Measurements from ENCODE around the gene FAM107A.

Gene FAM107A

GRCh38 chr3:58606693-58607092 is 29.5 kb upstream of the FAM107A start:
- intact Hi-C loops (cut with DNase I; ENCODE audit: low total_unique reads), result no loop called here
- Histone ChIP-seq H3K4me3 (no peak overlapping the region), H3K36me3 (no peaks in the 10 kb centered on the region), H3K9me3 (no peaks in the 10 kb centered on the region), H3K27me3 (peaks cover 0 to 7% of the 10 kb centered on the region in 2 donors), H3K27ac (no peak overlapping the region), H3K4me1 (no peaks in the 10 kb centered on the region)
- no peak for DNase-seq
- no peak for TF ChIP-seq CTCF (IDR thresholded peaks at IDR 0.05)

- Histone ChIP-seq H3K4me3 (no peak overlapping the region), H3K36me3 (no peaks in the 10 kb centered on the region), H3K9me3 (no peaks in the 10 kb centered on the region), H3K27me3 (peaks cover 0 to 7% of the 10 kb centered on the region in 2 donors), H3K27ac (no peak overlapping the region), H3K4me1 (no peaks in the 10 kb centered on the region)
- TF ChIP-seq CTCF (IDR thresholded peaks at IDR 0.05), result no peak
- intact Hi-C loops (cut with DNase I; ENCODE audit: low total_unique reads), result no loop called here
- DNase-seq, result no peak
Observed at GRCh38 chr3:58604031-58604430, 26.8 kb upstream of the FAM107A start.

DNA sequence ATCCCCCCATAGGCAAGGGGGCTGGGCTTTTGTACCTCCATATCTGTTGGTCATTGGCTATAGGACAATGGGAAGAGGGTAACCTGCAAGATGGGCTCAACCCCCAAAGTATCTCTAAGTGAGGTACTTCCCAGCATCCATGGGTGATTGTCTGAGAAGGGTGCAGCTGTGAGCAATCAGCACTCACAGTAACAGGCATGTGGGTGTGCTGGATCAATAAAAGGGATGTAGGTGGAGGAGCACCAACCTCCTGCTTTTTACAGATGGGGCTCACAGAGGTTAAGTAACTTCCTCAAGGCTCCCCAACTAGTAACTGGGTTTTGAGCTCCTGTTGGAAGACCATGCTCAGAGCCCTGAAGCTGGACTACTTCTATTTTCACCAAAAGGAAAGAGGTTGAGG is 26.4 kb upstream of the FAM107A start:
- TF ChIP-seq CTCF (IDR thresholded peaks at IDR 0.05), result no peak
- intact Hi-C loops (cut with DNase I; ENCODE audit: low total_unique reads), result no loop called here
- Histone ChIP-seq H3K27ac (no peak overlapping the region), H3K27me3 (peaks cover 0 to 7% of the 10 kb centered on the region in 2 donors), H3K4me1 (no peaks in the 10 kb centered on the region), H3K36me3 (no peaks in the 10 kb centered on the region), H3K9me3 (no peaks in the 10 kb centered on the region), H3K4me3 (no peak overlapping the region)
- DNase-seq, result no peak

- Histone ChIP-seq H3K27me3 (no peaks in the 10 kb centered on the region), H3K4me1 (no peaks in the 10 kb centered on the region), H3K27ac (no peak overlapping the region), H3K4me3 (no peak overlapping the region), H3K36me3 (no peaks in the 10 kb centered on the region), H3K9me3 (no peaks in the 10 kb centered on the region)
- intact Hi-C loops (cut with DNase I; ENCODE audit: low total_unique reads), result no loop called here
- no peak for DNase-seq
- no peak for TF ChIP-seq CTCF (IDR thresholded peaks at IDR 0.05)
Observed at GRCh38 chr3:58597770-58598310, 20.6 kb upstream of the FAM107A start.

GRCh38 chr3:58596834-58597518 is 19.8 kb upstream of the FAM107A start:
- Histone ChIP-seq H3K27me3 (no peaks in the 10 kb centered on the region), H3K36me3 (no peaks in the 10 kb centered on the region), H3K9me3 (no peaks in the 10 kb centered on the region), H3K4me3 (no peak overlapping the region), H3K4me1 (no peaks in the 10 kb centered on the region), H3K27ac (no peak overlapping the region)
- DNase-seq, result no peak
- intact Hi-C loops (cut with DNase I; ENCODE audit: low total_unique reads), result no loop called here
- TF ChIP-seq CTCF (IDR thresholded peaks at IDR 0.05), result no peak

Measured in tibial artery (tissue), 4 donors.